Measurements from ENCODE around the gene DLL3. TPM values are rescaled to one million over a fixed set of nuclear protein-coding genes. Genes with fewer than 3 reads are reported as not detected.
A peak's percentile ranks its signal among the peaks of the same experiment; 100 is the strongest.
"Not testable (repeated sequence)": the region's sequence is repeated elsewhere in the genome, so short reads cannot be mapped to it uniquely, and the experiment has no call there.

Gene DLL3
- 34.4 and 35.5 TPM in 2 replicates for polyA plus RNA-seq
- 8.0 and 8.9 TPM in 2 replicates for polyA minus RNA-seq

DNA sequence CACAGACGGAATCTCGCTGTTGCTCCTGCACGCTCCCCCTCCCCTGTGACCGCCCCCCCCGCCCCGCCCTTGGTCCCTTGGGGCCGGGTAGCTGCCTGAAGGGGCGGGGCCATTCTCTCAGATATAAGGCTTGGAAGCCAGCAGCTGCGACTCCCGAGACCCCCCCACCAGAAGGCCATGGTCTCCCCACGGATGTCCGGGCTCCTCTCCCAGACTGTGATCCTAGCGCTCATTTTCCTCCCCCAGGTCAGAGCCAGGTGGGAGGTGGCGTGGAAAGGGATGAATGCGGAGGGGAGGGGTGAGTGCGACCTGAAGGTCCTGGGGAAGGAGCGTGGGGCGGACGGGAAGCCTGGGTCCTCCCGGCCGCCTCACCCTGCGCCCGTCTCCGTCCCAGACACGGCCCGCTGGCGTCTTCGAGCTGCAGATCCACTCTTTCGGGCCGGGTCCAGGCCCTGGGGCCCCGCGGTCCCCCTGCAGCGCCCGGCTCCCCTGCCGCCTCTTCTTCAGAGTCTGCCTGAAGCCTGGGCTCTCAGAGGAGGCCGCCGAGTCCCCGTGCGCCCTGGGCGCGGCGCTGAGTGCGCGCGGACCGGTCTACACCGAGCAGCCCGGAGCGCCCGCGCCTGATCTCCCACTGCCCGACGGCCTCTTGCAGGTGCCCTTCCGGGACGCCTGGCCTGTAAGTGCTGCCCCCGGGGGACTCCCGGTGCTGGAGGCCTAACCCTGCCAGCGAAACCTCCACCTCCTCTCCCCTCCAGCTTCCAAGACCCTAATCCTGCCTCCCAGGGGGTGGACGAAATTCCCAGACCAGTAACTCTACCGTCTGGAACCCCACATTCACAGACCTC lies at the start of gene DLL3:
Gene DLL3 (plus strand): TSS at position 150 of the 845 bp plus-strand sequence. CDS start 28 bp downstream, at position 178.
- Histone ChIP-seq H4K20me1 (ENCODE audit: insufficient read depth) (no peaks in the 10 kb centered on the region), H3K79me2 (replicated peaks; ENCODE audit: insufficient read depth, low read length) (peaks cover 5% of the 10 kb centered on the region), H3K9me2 (ENCODE audit: insufficient read depth, low read length) (no peaks in the 10 kb centered on the region), H3K9ac (ENCODE audit: low read length) (peak within 1 kb of the TSS; percentile 46), H3F3A (ENCODE audit: insufficient read depth, low read length, poor library complexity, severe bottlenecking) (no peaks in the 10 kb centered on the region), H2AFZ (ENCODE audit: low read depth, low read length) (peak within 1 kb of the TSS; percentile 46), H3K4me2 (ENCODE audit: low read length) (no peak within 1 kb of the TSS), H3K36me3 (ENCODE audit: insufficient read depth, low read length) (no peaks in the 10 kb centered on the region), H3K9me3 (ENCODE audit: low read length) (no peaks in the 10 kb centered on the region), H3K4me3 (ENCODE audit: low read length) (peak within 1 kb of the TSS; percentile 54), H3K27me3 (ENCODE audit: insufficient read depth, low read depth, low read length) (peaks cover 10% of the 10 kb centered on the region), H3K27ac (ENCODE audit: low read length) (peak within 1 kb of the TSS; percentile 40)
- no peak for TF ChIP-seq TAF1 (IDR thresholded peaks at IDR 0.05; ENCODE audit: low read depth)

- Histone ChIP-seq H4K20me1 (ENCODE audit: insufficient read depth) (no peaks in the 10 kb centered on the region), H3K79me2 (replicated peaks; ENCODE audit: insufficient read depth, low read length) (peaks cover 58% of the 10 kb centered on the region), H3K9me2 (ENCODE audit: insufficient read depth, low read length) (no peaks in the 10 kb centered on the region), H3K4me2 (ENCODE audit: low read length) (no peak overlapping the region), H3K4me3 (ENCODE audit: low read length) (no peak overlapping the region), H2AFZ (ENCODE audit: low read depth, low read length) (no peak overlapping the region), H3K27me3 (ENCODE audit: insufficient read depth, low read depth, low read length) (no peaks in the 10 kb centered on the region), H3K36me3 (ENCODE audit: insufficient read depth, low read length) (no peaks in the 10 kb centered on the region), H3K9me3 (ENCODE audit: low read length) (no peaks in the 10 kb centered on the region), H3F3A (ENCODE audit: insufficient read depth, low read length, poor library complexity, severe bottlenecking) (no peaks in the 10 kb centered on the region), H3K9ac (ENCODE audit: low read length) (no peak overlapping the region), H3K27ac (ENCODE audit: low read length) (no peak overlapping the region)
- TF ChIP-seq EZH2 (IDR thresholded peaks at IDR 0.05; ENCODE audit: borderline replicate concordance, insufficient read depth, low read length, poor library complexity, severe bottlenecking) (no peak), MXI1 (conservative IDR thresholded peaks at IDR 0.05; ENCODE audit: poor library complexity, severe bottlenecking) (no peak), RAD21 (conservative IDR thresholded peaks at IDR 0.05) (no peak), SMC3 (conservative IDR thresholded peaks at IDR 0.05; ENCODE audit: poor library complexity) (no peak), EP300 (conservative IDR thresholded peaks at IDR 0.05; ENCODE audit: poor library complexity, severe bottlenecking) (no peak), TAF1 (IDR thresholded peaks at IDR 0.05; ENCODE audit: low read depth) (no peak), POLR2AphosphoS5 (IDR thresholded peaks at IDR 0.05) (no peak)
- TF ChIP-seq, protein P1, sequence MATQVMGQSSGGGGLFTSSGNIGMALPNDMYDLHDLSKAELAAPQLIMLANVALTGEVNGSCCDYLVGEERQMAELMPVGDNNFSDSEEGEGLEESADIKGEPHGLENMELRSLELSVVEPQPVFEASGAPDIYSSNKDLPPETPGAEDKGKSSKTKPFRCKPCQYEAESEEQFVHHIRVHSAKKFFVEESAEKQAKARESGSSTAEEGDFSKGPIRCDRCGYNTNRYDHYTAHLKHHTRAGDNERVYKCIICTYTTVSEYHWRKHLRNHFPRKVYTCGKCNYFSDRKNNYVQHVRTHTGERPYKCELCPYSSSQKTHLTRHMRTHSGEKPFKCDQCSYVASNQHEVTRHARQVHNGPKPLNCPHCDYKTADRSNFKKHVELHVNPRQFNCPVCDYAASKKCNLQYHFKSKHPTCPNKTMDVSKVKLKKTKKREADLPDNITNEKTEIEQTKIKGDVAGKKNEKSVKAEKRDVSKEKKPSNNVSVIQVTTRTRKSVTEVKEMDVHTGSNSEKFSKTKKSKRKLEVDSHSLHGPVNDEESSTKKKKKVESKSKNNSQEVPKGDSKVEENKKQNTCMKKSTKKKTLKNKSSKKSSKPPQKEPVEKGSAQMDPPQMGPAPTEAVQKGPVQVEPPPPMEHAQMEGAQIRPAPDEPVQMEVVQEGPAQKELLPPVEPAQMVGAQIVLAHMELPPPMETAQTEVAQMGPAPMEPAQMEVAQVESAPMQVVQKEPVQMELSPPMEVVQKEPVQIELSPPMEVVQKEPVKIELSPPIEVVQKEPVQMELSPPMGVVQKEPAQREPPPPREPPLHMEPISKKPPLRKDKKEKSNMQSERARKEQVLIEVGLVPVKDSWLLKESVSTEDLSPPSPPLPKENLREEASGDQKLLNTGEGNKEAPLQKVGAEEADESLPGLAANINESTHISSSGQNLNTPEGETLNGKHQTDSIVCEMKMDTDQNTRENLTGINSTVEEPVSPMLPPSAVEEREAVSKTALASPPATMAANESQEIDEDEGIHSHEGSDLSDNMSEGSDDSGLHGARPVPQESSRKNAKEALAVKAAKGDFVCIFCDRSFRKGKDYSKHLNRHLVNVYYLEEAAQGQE (IDR thresholded peaks at IDR 0.05; ENCODE audit: borderline replicate concordance), result no peak
- TF ChIP-seq, protein P2, sequence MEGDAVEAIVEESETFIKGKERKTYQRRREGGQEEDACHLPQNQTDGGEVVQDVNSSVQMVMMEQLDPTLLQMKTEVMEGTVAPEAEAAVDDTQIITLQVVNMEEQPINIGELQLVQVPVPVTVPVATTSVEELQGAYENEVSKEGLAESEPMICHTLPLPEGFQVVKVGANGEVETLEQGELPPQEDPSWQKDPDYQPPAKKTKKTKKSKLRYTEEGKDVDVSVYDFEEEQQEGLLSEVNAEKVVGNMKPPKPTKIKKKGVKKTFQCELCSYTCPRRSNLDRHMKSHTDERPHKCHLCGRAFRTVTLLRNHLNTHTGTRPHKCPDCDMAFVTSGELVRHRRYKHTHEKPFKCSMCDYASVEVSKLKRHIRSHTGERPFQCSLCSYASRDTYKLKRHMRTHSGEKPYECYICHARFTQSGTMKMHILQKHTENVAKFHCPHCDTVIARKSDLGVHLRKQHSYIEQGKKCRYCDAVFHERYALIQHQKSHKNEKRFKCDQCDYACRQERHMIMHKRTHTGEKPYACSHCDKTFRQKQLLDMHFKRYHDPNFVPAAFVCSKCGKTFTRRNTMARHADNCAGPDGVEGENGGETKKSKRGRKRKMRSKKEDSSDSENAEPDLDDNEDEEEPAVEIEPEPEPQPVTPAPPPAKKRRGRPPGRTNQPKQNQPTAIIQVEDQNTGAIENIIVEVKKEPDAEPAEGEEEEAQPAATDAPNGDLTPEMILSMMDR (IDR thresholded peaks at IDR 0.05; ENCODE audit: poor library complexity, severe bottlenecking), result no peak
Observed at GRCh38 chr19:39449116-39449797, 49.5 kb upstream of the DLL3 start.

DNA sequence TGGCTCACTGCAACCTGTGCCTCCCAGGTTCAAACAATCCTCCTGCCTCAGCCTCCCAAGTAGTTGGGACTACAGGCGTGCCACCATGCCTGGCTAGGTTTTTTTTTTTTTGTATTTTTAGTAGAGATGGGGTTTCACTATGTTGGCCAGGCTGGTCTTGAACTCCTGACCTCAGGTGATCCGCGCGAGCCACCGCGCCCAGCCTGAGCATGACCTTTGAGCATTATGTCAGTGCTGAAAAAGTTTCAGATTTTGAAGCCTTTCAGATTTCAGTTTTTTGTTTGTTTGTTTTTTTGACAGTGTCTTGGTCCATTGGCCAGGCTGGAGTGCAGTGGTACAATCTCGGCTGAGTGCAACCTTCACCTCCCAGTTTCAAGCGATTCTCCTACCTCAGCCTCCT lies 47.5 kb upstream of the DLL3 start:
- not testable (repeated sequence) for H3K4me2 ChIP-seq (ENCODE audit: low read length); H3K9me2 ChIP-seq (ENCODE audit: insufficient read depth, low read length); H3K4me3 ChIP-seq (ENCODE audit: low read length); H3K27me3 ChIP-seq (ENCODE audit: insufficient read depth, low read depth, low read length); H3F3A ChIP-seq (ENCODE audit: insufficient read depth, low read length, poor library complexity, severe bottlenecking); H4K20me1 ChIP-seq (ENCODE audit: insufficient read depth); H3K36me3 ChIP-seq (ENCODE audit: insufficient read depth, low read length); H3K27ac ChIP-seq (ENCODE audit: low read length); H3K9me3 ChIP-seq (ENCODE audit: low read length); H3K9ac ChIP-seq (ENCODE audit: low read length); H2AFZ ChIP-seq (ENCODE audit: low read depth, low read length)
- peaks cover 44% of the 10 kb centered on the region for H3K79me2 ChIP-seq (replicated peaks; ENCODE audit: insufficient read depth, low read length)
